Body of pancreas (tissue), 4 donors: Measurements from ENCODE around the gene ANKRD33. TPM values are rescaled to one million over a fixed set of nuclear protein-coding genes. Genes with fewer than 3 reads are reported as not detected.
A peak's percentile ranks its signal among the peaks of the same experiment; 100 is the strongest.

Experiments
- ATAC-seq: fragments of 150-250 bp; one replicate; pipeline ENCODE4 v1.9.1; 2016
- DNase-seq, 4 donors: peaks; one replicate each; pipeline ENCODE4 v3.0.0-alpha.2; 2019
- H3K27ac ChIP-seq, 4 donors: fragments of 200-600 bp; sonication (generic); 1 replicate in 3 of 4; 2 replicates in 1 of 4; pipeline versions ENCODE4 v1.5.1 to v1.6.1; 2016 to 2019; ENCODE audit warnings: mild to moderate bottlenecking in 1 of 4, mixed read lengths in 1 of 4, moderate library complexity in 1 of 4
- H3K27me3 ChIP-seq, 2 donors: fragments of 200-600 bp; sonication (generic); one replicate each; pipeline ENCODE4 v1.6.0; 2016; ENCODE audit warnings: mild to moderate bottlenecking in 1 of 2
- H3K36me3 ChIP-seq, 2 donors: fragments of 200-600 bp; sonication (generic); replicated peaks in 1 of 2; 2 replicates each; pipeline ENCODE4 v1.5.1; 2016; ENCODE audit warnings: low read depth in 2 of 2; ENCODE audit not compliant: insufficient read depth in 1 of 2
- H3K4me1 ChIP-seq: fragments of 200-600 bp; sonication (generic); one replicate; pipeline ENCODE4 v1.6.0; 2016
- H3K4me3 ChIP-seq, 2 donors: fragments of 200-600 bp; sonication (generic); 1 replicate in 1 of 2; 2 replicates in 1 of 2; pipeline ENCODE4 v1.5.1; 2016 to 2019
- H3K9me3 ChIP-seq, 3 donors: fragments of 200-600 bp; sonication (generic); 1 replicate in 2 of 3; 2 replicates in 1 of 3; pipeline ENCODE4 v1.5.1; 2016
- CTCF ChIP-seq, 7 experiments: fragments of 450-650 bp in 4 of 7; fragments of 200-600 bp in 3 of 7; sonication (generic) in 3 of 7; IDR thresholded peaks; one replicate each; pipeline ENCODE4 v1.5.1; 2016 to 2019; ENCODE audit warnings: antibody characterized with exemption in 7 of 7
- POLR2A ChIP-seq, 3 donors: fragments of 450-650 bp; IDR thresholded peaks; one replicate each; pipeline ENCODE4 v1.6.1; 2016; ENCODE audit warnings: antibody characterized with exemption in 3 of 3, mild to moderate bottlenecking in 2 of 3
- WGBS, 2 donors: methylation state at CpG; one replicate each; pipeline ENCODE4 v1.1.5; 2017; 5-methylcytosine and 5-hydroxymethylcytosine counted together
- intact Hi-C: fragments of 100-400 bp; cut with DNase I; formaldehyde crosslinking; loops from one replicate; pipeline ENCODE4 v1.15.1; 2023
- total RNA-seq, 2 donors: library from RNA; depleted of rRNA; stranded (reverse); fragments of >200 nt; gene quantifications; one replicate each; pipeline ENCODE4 v1.1.0, GENCODE V29; 2016

ANKRD33 gene
- total RNA-seq, 2 donors from 2014 or later, result not detected

- Histone ChIP-seq H3K4me3 (no peak overlapping the region), H3K36me3 (no peaks in the 10 kb centered on the region), H3K9me3 (no peaks in the 10 kb centered on the region), H3K27ac (no peak overlapping the region), H3K27me3 (peaks cover 0 to 12% of the 10 kb centered on the region in 2 donors), H3K4me1 (peaks cover 15% of the 10 kb centered on the region)
- TF ChIP-seq CTCF (IDR thresholded peaks at IDR 0.05), result no peak
- TF ChIP-seq POLR2A (IDR thresholded peaks at IDR 0.05), result no peak
- DNase-seq (no peak), ATAC-seq (no peak)
- 42 to 62% methylated on average over 4 of the region's 4 CpGs for WGBS, 2 donors
- intact Hi-C loops, result no loop called here
Observed at GRCh38 chr12:51870504-51870903, 17.4 kb upstream of the ANKRD33 start.

- TF ChIP-seq POLR2A (IDR thresholded peaks at IDR 0.05) (no peak), CTCF (IDR thresholded peaks at IDR 0.05) (no peak)
- DNase-seq (peak in 1 of 4 donors; percentile 46), ATAC-seq (no peak)
- 65 to 68% methylated on average over 5 to 6 of the region's 6 CpGs for WGBS, 2 donors
- H3K4me1 ChIP-seq, result peaks cover 15% of the 10 kb centered on the region
- H3K9me3 ChIP-seq, result no peaks in the 10 kb centered on the region
- no peak overlapping the region for H3K27ac ChIP-seq
- intact Hi-C loops, result no loop called here
- H3K4me3 ChIP-seq, result no peak overlapping the region
- peaks cover 0 to 12% of the 10 kb centered on the region in 2 donors for H3K27me3 ChIP-seq
- H3K36me3 ChIP-seq, result no peaks in the 10 kb centered on the region
Observed at GRCh38 chr12:51871126-51871525, 16.8 kb upstream of the ANKRD33 start.

- H3K27ac ChIP-seq, result no peak overlapping the region
- DNase-seq (no peak), ATAC-seq (no peak)
- WGBS, 2 donors, result 73 to 77% methylated on average over 14 to 17 of the region's 17 CpGs
- no peaks in the 10 kb centered on the region for H3K36me3 ChIP-seq
- peaks cover 0 to 12% of the 10 kb centered on the region in 2 donors for H3K27me3 ChIP-seq
- intact Hi-C loops, result no loop called here
- H3K4me1 ChIP-seq, result peaks cover 15% of the 10 kb centered on the region
- TF ChIP-seq POLR2A (IDR thresholded peaks at IDR 0.05), result no peak
- no peak for TF ChIP-seq CTCF (IDR thresholded peaks at IDR 0.05)
- H3K9me3 ChIP-seq, result no peaks in the 10 kb centered on the region
- no peak overlapping the region for H3K4me3 ChIP-seq
Observed at GRCh38 chr12:51871918-51872688, 15.8 kb upstream of the ANKRD33 start.

GRCh38 chr12:51872689-51872981, 15.3 kb upstream of the ANKRD33 start:
- Histone ChIP-seq H3K9me3 (no peaks in the 10 kb centered on the region), H3K27ac (no peak overlapping the region), H3K4me1 (peaks cover 15% of the 10 kb centered on the region), H3K4me3 (no peak overlapping the region), H3K36me3 (no peaks in the 10 kb centered on the region), H3K27me3 (peaks cover 0 to 12% of the 10 kb centered on the region in 2 donors)
- DNase-seq (no peak), ATAC-seq (no peak)
- WGBS, 2 donors, result 86 to 91% methylated on average over 3 of the region's 3 CpGs
- intact Hi-C loops, result no loop called here
- TF ChIP-seq POLR2A (IDR thresholded peaks at IDR 0.05) (no peak), CTCF (IDR thresholded peaks at IDR 0.05) (no peak)
